Inflammatory macrophage treated with lipopolysaccharide for 4 hours (primary cell): ENCODE data around the gene FUT8.

Experiments used
- DNase-seq: peaks from one replicate; pipeline ENCODE4 v3.0.0-alpha.2; 2020

FUT8 gene

GRCh38 chr14:65718629-65719028 lies 306.1 kb downstream of the FUT8 start:
- DNase-seq = no peak

GRCh38 chr14:65720171-65720570 lies 307.6 kb downstream of the FUT8 start:
- DNase-seq = no peak

GRCh38 chr14:65720743-65721142 lies 308.2 kb downstream of the FUT8 start:
- no peak for DNase-seq

- no peak for DNase-seq
Observed at GRCh38 chr14:65723348-65723747, 310.8 kb downstream of the FUT8 start.

- DNase-seq = no peak
Observed at GRCh38 chr14:65728604-65729003, 316.1 kb downstream of the FUT8 start.

- DNase-seq = no peak
Observed at GRCh38 chr14:65729566-65729965, 317.0 kb downstream of the FUT8 start.

- no peak for DNase-seq
Observed at GRCh38 chr14:65731933-65732506, 319.5 kb downstream of the FUT8 start.

- DNase-seq = no peak
Observed at GRCh38 chr14:65738339-65738738, 325.8 kb downstream of the FUT8 start.

GRCh38 chr14:65745396-65746190 lies 333.1 kb downstream of the FUT8 start:
- DNase-seq = no peak

GRCh38 chr14:65748796-65749195 lies 336.3 kb downstream of the FUT8 start:
- no peak for DNase-seq

- no peak for DNase-seq
Observed at GRCh38 chr14:65749287-65749686, 336.8 kb downstream of the FUT8 start.

- no peak for DNase-seq
Observed at GRCh38 chr14:65750906-65751305, 338.4 kb downstream of the FUT8 start.

GRCh38 chr14:65751510-65751909 lies 339.0 kb downstream of the FUT8 start:
- DNase-seq = no peak

GRCh38 chr14:65753061-65753460 lies 340.5 kb downstream of the FUT8 start:
- no peak for DNase-seq

- DNase-seq = no peak
Observed at GRCh38 chr14:65755331-65755730, 342.8 kb downstream of the FUT8 start.

- no peak for DNase-seq
Observed at GRCh38 chr14:65756880-65757279, 344.4 kb downstream of the FUT8 start.

GRCh38 chr14:65769151-65769550 lies 356.6 kb downstream of the FUT8 start:
- DNase-seq = no peak

- no peak for DNase-seq
Observed at GRCh38 chr14:65770681-65771080, 358.2 kb downstream of the FUT8 start.

- no peak for DNase-seq
Observed at GRCh38 chr14:65771271-65771670, 358.7 kb downstream of the FUT8 start.

- no peak for DNase-seq
Observed at GRCh38 chr14:65772466-65772865, 359.9 kb downstream of the FUT8 start.

- no peak for DNase-seq
Observed at GRCh38 chr14:65772921-65773574, 360.5 kb downstream of the FUT8 start.

GRCh38 chr14:65774041-65774440 lies 361.5 kb downstream of the FUT8 start:
- DNase-seq = no peak

- DNase-seq = no peak
Observed at GRCh38 chr14:65776193-65776852, 363.8 kb downstream of the FUT8 start.

- DNase-seq = no peak
Observed at GRCh38 chr14:65780566-65780965, 368.0 kb downstream of the FUT8 start.
